OCI-LY7 (cell line): Measurements from ENCODE around the gene PRSS8.

Experiments used
- EZH2phosphoT487 ChIP-seq: fragments of 200-600 bp; sonication (generic); IDR thresholded peaks from 2 replicates; pipeline ENCODE4 v1.6.1; 2018; ENCODE audit warnings: low read depth, borderline replicate concordance, mild to moderate bottlenecking, mixed run types, antibody characterized with exemption, low read length, moderate library complexity, mixed read lengths
- TF ChIP-seq, protein P1 (sequence below): fragments of 200-600 bp; sonication (generic); conservative IDR thresholded peaks from 2 replicates; pipeline ENCODE4 v1.5.1; 2014; ENCODE audit warnings: mild to moderate bottlenecking, antibody characterized with exemption, low read length, moderate library complexity, mixed read lengths

DNA sequence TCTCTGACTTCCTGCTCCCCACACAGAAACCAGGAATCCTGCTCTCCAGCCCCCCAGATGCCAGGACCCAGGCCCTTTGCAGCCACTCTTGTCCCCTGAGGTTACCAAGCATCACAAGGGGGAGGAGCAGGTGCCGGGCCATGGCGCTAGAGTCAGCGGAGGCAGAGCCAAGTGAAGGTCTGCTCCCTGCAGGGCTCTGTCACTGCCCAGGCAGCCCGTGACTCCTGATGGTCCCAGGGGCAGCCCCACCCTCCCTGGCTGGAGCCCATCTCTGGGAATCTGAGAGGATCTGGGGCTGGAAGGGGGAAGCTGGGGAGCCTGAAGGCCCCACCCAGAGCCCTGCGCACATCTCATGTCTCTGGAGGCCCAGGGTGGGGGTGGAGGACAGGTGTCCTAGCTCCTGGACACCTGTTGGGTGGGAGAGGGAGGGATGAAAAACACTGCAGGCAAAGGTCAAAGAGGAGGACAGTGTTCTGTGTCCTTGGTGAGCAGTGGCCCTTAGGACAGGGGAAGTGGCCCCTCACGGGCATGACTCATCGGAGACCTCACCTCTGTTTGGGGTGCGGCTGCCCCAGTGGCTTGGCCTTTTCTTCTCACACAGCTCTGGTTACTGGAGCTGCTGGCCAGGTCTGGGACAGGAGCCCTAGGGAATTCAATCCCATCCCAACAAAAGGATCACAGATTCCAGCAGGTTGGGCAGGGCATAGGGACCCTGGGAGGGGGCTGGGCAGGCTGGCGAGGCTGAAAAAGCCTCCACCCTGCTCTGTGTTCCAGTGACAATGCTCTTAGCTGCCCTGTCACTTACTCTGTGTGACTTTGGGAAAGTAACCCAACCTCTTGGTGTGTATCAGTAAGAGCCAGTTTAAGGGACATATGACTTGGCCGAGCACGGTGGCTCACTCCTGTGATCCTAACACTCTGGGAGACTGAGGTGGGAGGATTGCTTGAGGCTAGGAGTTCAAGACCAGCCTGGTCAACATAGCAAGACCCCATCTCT, 14.7 kb upstream of the PRSS8 start, which contains the start of gene PRSS36:
- TF ChIP-seq, protein P1, sequence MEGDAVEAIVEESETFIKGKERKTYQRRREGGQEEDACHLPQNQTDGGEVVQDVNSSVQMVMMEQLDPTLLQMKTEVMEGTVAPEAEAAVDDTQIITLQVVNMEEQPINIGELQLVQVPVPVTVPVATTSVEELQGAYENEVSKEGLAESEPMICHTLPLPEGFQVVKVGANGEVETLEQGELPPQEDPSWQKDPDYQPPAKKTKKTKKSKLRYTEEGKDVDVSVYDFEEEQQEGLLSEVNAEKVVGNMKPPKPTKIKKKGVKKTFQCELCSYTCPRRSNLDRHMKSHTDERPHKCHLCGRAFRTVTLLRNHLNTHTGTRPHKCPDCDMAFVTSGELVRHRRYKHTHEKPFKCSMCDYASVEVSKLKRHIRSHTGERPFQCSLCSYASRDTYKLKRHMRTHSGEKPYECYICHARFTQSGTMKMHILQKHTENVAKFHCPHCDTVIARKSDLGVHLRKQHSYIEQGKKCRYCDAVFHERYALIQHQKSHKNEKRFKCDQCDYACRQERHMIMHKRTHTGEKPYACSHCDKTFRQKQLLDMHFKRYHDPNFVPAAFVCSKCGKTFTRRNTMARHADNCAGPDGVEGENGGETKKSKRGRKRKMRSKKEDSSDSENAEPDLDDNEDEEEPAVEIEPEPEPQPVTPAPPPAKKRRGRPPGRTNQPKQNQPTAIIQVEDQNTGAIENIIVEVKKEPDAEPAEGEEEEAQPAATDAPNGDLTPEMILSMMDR: no peak
- TF ChIP-seq EZH2phosphoT487: no peak
